Mucosa of rectum (tissue), 2 donors: Measurements from ENCODE around the gene NAA30.
A peak's percentile ranks its signal among the peaks of the same experiment; 100 is the strongest.
"Not testable (repeated sequence)": the region's sequence is repeated elsewhere in the genome, so short reads cannot be mapped to it uniquely, and the experiment has no call there.

Experiments used
- H3K27ac ChIP-seq, 2 donors: one replicate each; pipeline ENCODE4 v1.7.0; 2013; ENCODE audit warnings: inconsistent platforms in 2 of 2, low read depth in 2 of 2, low read length in 2 of 2
- H3K27me3 ChIP-seq, 2 donors: one replicate each; pipeline ENCODE4 v1.7.0; 2013; ENCODE audit warnings: low read length in 2 of 2; ENCODE audit not compliant: control insufficient read depth in 2 of 2, insufficient read depth in 2 of 2
- H3K36me3 ChIP-seq, 2 donors: one replicate each; pipeline ENCODE4 v1.7.0; 2013; ENCODE audit warnings: low read length in 2 of 2; ENCODE audit not compliant: control insufficient read depth in 2 of 2, insufficient read depth in 2 of 2
- H3K4me1 ChIP-seq, 2 donors: one replicate each; pipeline ENCODE4 v1.7.0; 2013; ENCODE audit warnings: low read length in 2 of 2, mild to moderate bottlenecking in 1 of 2; ENCODE audit not compliant: control insufficient read depth in 2 of 2, insufficient read depth in 2 of 2
- H3K4me3 ChIP-seq, 2 donors: one replicate each; pipeline ENCODE4 v1.7.0; 2013; ENCODE audit warnings: low read length in 2 of 2
- H3K9ac ChIP-seq, 2 donors: one replicate each; pipeline ENCODE4 v1.7.0; 2013; ENCODE audit warnings: low read length in 2 of 2, low read depth in 1 of 2, mild to moderate bottlenecking in 1 of 2
- H3K9me3 ChIP-seq, 2 donors: one replicate each; pipeline ENCODE4 v1.7.0; 2013; ENCODE audit warnings: low read length in 2 of 2; ENCODE audit not compliant: control insufficient read depth in 2 of 2
- donor health status: healthy.
- donor health status: Normal muscosa, but diverticular disease.

NAA30 gene

GRCh38 chr14:57390037-57390805 lies at the start of gene NAA30:
NAA30 (plus strand) TSS chr14:57390586; CDS start chr14:57390958, 372 bp downstream.
- Histone ChIP-seq H3K36me3 (no peaks in the 10 kb centered on the region), H3K4me3 (peak within 1 kb of the TSS; percentile 81 to 85), H3K4me1 (peaks cover 5 to 16% of the 10 kb centered on the region in 2 donors)

DNA sequence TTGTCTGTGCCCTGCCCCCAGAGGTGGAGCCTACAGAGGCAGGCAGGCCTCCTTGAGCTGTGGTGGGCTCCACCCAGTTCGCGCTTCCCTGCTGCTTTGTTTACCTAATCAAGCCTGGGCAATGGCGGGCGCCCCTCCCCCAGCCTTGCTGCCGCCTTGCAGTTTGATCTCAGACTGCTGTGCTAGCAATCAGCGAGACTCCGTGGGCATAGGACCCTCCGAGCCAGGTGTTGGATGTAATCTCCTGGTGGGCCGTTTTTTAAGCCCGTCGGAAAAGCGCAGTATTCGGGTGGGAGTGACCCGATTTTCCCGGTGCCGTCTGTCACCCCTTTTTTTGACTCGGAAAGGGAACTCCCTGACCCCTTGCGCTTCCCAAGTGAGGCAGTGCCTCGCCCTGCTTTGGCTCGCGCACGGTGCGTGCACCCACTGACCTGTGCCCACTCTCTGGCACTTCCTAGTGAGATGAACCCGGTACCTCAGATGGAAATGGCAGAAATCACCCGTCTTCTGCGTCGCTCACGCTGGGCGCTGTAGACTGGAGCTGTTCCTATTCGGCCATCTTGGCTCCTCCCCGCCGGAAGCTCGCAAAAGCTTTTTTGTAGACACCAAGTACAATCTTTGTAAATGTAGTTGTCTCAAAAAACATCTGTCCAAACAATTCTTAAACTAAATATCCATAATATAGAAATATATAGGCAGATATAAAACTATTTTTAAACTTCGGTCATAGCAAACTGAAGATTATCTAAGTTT lies 46.7 kb upstream of the NAA30 start:
- not testable (repeated sequence) for H3K9ac ChIP-seq, H3K4me3 ChIP-seq, H3K36me3 ChIP-seq, H3K4me1 ChIP-seq, H3K27ac ChIP-seq, H3K27me3 ChIP-seq, H3K9me3 ChIP-seq

More at GRCh38 chr14:57390037-57390805, at the start of gene NAA30:
- peak within 1 kb of the TSS; percentile 85 to 87 for H3K27ac ChIP-seq
- no peaks in the 10 kb centered on the region for H3K9me3 ChIP-seq
- peak within 1 kb of the TSS; percentile 79 to 83 for H3K9ac ChIP-seq
- H3K27me3 ChIP-seq, result no peaks in the 10 kb centered on the region

DNA sequence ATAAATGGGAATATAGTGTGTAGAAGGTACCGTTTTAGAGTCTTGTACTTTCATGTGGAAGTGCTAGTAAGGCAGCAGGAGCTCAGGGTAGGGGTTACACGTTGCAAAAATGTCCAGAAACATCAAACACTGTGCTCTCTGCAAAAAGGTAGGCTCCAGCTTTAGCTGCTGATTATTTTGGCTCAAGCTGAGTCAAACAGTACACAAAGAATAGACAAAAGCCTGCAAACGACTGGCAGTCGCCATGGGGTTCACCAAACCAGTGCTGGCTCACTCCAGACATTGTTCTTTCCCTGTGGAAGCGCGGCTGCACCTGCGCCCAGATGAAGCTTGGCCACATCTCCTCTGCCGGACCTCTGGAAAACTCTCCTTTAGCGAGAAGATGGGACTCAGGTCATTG lies 45.3 kb upstream of the NAA30 start:
- Histone ChIP-seq H3K4me3 (no peak overlapping the region), H3K36me3 (no peaks in the 10 kb centered on the region), H3K27ac (no peak overlapping the region), H3K9me3 (no peaks in the 10 kb centered on the region), H3K27me3 (peaks cover 0 to 2% of the 10 kb centered on the region in 2 donors), H3K9ac (no peak overlapping the region), H3K4me1 (no peaks in the 10 kb centered on the region)

DNA sequence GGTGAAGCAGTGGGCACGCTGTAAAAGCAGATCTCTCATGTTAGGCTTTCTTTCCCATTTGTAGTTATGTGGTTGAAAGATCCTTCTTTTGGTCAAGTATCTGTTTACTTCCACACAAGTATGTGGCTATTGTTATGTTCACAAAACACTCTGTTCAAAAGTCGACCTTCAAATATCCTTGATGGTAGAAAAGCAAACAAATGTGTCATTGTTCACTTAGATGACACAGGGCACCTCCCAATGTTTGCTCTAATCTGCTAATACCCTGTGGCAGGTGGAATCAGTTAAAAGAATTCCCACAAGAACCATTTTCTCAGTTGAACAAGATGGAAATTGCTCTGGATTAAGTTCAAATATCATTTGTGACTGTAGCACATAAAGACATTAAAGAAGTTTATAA lies 43.6 kb upstream of the NAA30 start:
- Histone ChIP-seq H3K9me3 (no peaks in the 10 kb centered on the region), H3K27ac (no peak overlapping the region), H3K9ac (no peak overlapping the region), H3K27me3 (peaks cover 0 to 2% of the 10 kb centered on the region in 2 donors), H3K36me3 (no peaks in the 10 kb centered on the region), H3K4me1 (no peaks in the 10 kb centered on the region), H3K4me3 (no peak overlapping the region)

DNA sequence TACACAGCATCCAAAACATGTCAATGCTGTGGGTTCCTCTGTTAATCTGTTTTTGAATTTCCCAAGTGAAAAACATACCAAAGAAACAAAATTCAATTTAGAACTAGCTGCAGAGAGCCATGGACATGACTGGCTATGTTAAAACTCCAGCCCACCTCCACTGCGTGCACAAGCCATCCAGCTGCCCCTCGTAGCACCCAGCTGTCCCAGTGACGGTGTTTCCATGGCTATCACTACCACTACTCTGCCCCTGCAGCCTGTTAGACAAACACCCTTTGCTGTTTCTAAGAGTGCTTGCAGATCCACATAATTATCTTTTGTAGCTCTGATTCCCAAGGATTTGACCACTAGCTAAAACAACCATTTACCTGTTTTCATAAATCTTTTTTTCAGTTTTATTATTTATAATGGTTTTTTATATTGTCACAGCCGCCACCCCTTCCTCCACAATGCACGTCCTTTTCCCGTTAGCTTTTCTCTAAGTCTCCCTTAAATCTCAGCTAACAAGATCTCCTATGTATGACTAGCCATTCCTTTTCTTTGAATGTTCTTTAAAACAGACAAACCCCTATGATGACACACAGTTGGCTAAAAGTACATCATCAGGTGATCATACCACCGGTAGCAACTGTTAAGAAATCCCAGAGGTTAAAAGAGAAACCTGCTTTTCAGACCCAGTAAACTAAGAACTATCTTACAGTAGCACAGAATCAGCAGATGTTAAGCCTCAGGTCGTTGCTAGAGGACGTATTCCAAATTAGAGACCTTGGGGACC lies 37.8 kb upstream of the NAA30 start:
- H3K36me3 ChIP-seq, result no peaks in the 10 kb centered on the region
- H3K9me3 ChIP-seq, result no peaks in the 10 kb centered on the region
- H3K4me1 ChIP-seq, result no peaks in the 10 kb centered on the region
- no peak overlapping the region for H3K4me3 ChIP-seq
- H3K9ac ChIP-seq, result no peak overlapping the region
- H3K27ac ChIP-seq, result no peak overlapping the region
- H3K27me3 ChIP-seq, result no peaks in the 10 kb centered on the region

DNA sequence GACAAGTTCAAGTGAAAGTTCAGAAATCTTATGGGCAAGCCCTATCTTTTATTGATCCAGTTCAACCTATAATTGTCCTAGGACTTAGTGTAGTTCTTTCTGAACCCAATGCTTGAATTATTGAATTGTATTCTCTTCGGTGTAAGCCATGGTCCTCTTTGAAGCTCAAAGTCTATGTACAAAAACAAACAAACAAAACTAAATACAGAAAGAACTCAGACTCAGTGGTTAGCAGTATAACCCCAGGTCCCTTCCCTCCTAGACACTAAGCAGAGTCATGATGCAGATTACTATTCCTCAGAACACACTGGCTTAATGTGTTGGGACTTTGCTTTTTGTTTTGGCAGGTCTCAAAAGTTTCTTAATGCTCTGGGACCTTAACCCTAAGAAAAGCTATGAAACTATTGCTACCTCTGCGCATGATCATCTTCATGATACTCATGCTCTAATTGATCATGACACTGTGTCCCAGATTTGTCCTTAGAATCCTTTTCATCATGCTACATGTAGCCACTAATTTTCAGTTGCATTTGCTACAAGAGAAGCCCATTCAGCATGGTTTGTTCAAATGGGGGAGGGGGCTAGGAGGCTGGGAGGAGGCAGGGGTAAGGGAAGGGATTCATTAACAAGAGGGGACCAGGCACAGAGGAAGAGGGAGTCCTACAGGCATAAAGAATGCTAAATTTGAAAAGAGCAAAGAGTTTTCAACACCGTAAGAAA lies 35.1 kb upstream of the NAA30 start:
- no peaks in the 10 kb centered on the region for H3K36me3 ChIP-seq
- no peak overlapping the region for H3K4me3 ChIP-seq
- no peaks in the 10 kb centered on the region for H3K9me3 ChIP-seq
- H3K9ac ChIP-seq, result no peak overlapping the region
- no peaks in the 10 kb centered on the region for H3K27me3 ChIP-seq
- H3K27ac ChIP-seq, result no peak overlapping the region
- H3K4me1 ChIP-seq, result no peaks in the 10 kb centered on the region

- Histone ChIP-seq H3K9ac (no peak overlapping the region), H3K27ac (no peak overlapping the region), H3K4me1 (no peaks in the 10 kb centered on the region), H3K4me3 (no peak overlapping the region), H3K36me3 (no peaks in the 10 kb centered on the region), H3K27me3 (no peaks in the 10 kb centered on the region), H3K9me3 (no peaks in the 10 kb centered on the region)
Observed at GRCh38 chr14:57362361-57362760, 28.0 kb upstream of the NAA30 start.

GRCh38 chr14:57364659-57365450 lies 25.5 kb upstream of the NAA30 start:
- H3K9ac ChIP-seq, result no peak overlapping the region
- no peaks in the 10 kb centered on the region for H3K9me3 ChIP-seq
- no peaks in the 10 kb centered on the region for H3K4me1 ChIP-seq
- H3K4me3 ChIP-seq, result no peak overlapping the region
- no peaks in the 10 kb centered on the region for H3K36me3 ChIP-seq
- H3K27me3 ChIP-seq, result no peaks in the 10 kb centered on the region
- H3K27ac ChIP-seq, result no peak overlapping the region

GRCh38 chr14:57370187-57370586 lies 20.2 kb upstream of the NAA30 start:
- H3K9me3 ChIP-seq, H3K4me1 ChIP-seq, H3K36me3 ChIP-seq: not testable (repeated sequence)

More at GRCh38 chr14:57370187-57370586, 20.2 kb upstream of the NAA30 start:
- H3K9ac ChIP-seq, H3K27ac ChIP-seq, H3K27me3 ChIP-seq, H3K4me3 ChIP-seq: not testable (repeated sequence)
